Globus pallidus (tissue), 1 donor: Measurements from ENCODE around the gene UST.
"Not testable (repeated sequence)": the region's sequence is repeated elsewhere in the genome, so short reads cannot be mapped to it uniquely, and the experiment has no call there.

Experiments used
- DNase-seq: peaks from one replicate; pipeline ENCODE4 v3.0.0-alpha.2; 2015; ENCODE audit warnings: low spot score

The UST gene

GRCh38 chr6:148765898-148766808 lies 19.3 kb downstream of the UST start:
- DNase-seq, result no peak

- DNase-seq, result no peak
These were observed 21.9 kb downstream of the UST start for GRCh38 chr6:148768646-148769270.

- DNase-seq, result no peak
These were observed 22.6 kb downstream of the UST start for GRCh38 chr6:148769304-148769968.

GRCh38 chr6:148770408-148771211 lies 23.8 kb downstream of the UST start:
- no peak for DNase-seq

- DNase-seq, result no peak
These were observed 24.4 kb downstream of the UST start for GRCh38 chr6:148771212-148771601.

GRCh38 chr6:148771896-148772554 lies 25.2 kb downstream of the UST start:
- DNase-seq, result no peak

GRCh38 chr6:148775161-148775560 lies 28.3 kb downstream of the UST start:
- no peak for DNase-seq

GRCh38 chr6:148776321-148777308 lies 29.8 kb downstream of the UST start:
- DNase-seq, result no peak

GRCh38 chr6:148779142-148779562 lies 32.3 kb downstream of the UST start:
- no peak for DNase-seq

- not testable (repeated sequence) for DNase-seq
These were observed 33.6 kb downstream of the UST start for GRCh38 chr6:148780423-148780822.

GRCh38 chr6:148780918-148781436 lies 34.1 kb downstream of the UST start:
- no peak for DNase-seq

- DNase-seq, result no peak
These were observed 43.1 kb downstream of the UST start for GRCh38 chr6:148789948-148790347.

GRCh38 chr6:148790404-148790803 lies 43.6 kb downstream of the UST start:
- no peak for DNase-seq

GRCh38 chr6:148790817-148791216 lies 44.0 kb downstream of the UST start:
- DNase-seq, result no peak

GRCh38 chr6:148791372-148791771 lies 44.5 kb downstream of the UST start:
- DNase-seq, result no peak

- no peak for DNase-seq
These were observed 46.9 kb downstream of the UST start for GRCh38 chr6:148793721-148794120.

- no peak for DNase-seq
These were observed 48.0 kb downstream of the UST start for GRCh38 chr6:148794797-148795196.

- no peak for DNase-seq
These were observed 48.7 kb downstream of the UST start for GRCh38 chr6:148795563-148795962.

GRCh38 chr6:148799647-148800046 lies 52.8 kb downstream of the UST start:
- no peak for DNase-seq

GRCh38 chr6:148800536-148800935 lies 53.7 kb downstream of the UST start:
- no peak for DNase-seq
